Lower leg skin (tissue), 3 donors: ENCODE measurements around the gene TDRD9.

Source experiments
- CTCF ChIP-seq, 3 donors: fragments of 450-650 bp; IDR thresholded peaks; one replicate each; pipeline ENCODE4 v1.5.1; 2016; ENCODE audit warnings: antibody characterized with exemption in 3 of 3, mild to moderate bottlenecking in 3 of 3, moderate library complexity in 2 of 3
- POLR2A ChIP-seq, 2 donors: fragments of 450-650 bp; IDR thresholded peaks; one replicate each; pipeline ENCODE4 v1.6.1; 2016 to 2017; ENCODE audit warnings: antibody characterized with exemption in 2 of 2, mild to moderate bottlenecking in 1 of 2, moderate library complexity in 1 of 2

GRCh38 chr14:104019806-104020205 lies 91.5 kb downstream of the TDRD9 start:
- TF ChIP-seq CTCF (IDR thresholded peaks at IDR 0.05) = no peak
- TF ChIP-seq POLR2A (IDR thresholded peaks at IDR 0.05) = no peak
